ENCODE measurements around the gene ZGPAT. TPM values are rescaled to one million over a fixed set of nuclear protein-coding genes. Genes with fewer than 3 reads are reported as not detected.

The ZGPAT gene
- total RNA-seq, 1 donor, result 18.8 TPM

- no peak for TF ChIP-seq CTCF (IDR thresholded peaks at IDR 0.05; ENCODE audit: extremely low read depth, low read depth, low read length)
- H3K79me2 ChIP-seq (ENCODE audit: insufficient read depth, low read length), result peaks cover 4% of the 10 kb centered on the region
- peak overlapping the region; percentile 77 for H3K4me3 ChIP-seq (ENCODE audit: insufficient read depth, low read length)
- H3K9me3 ChIP-seq (ENCODE audit: low read depth, low read length), result no peaks in the 10 kb centered on the region
- H3K27ac ChIP-seq (ENCODE audit: low read depth, low read length), result no peak overlapping the region
- H4K20me1 ChIP-seq (ENCODE audit: insufficient read depth, low read length), result peaks cover 9% of the 10 kb centered on the region
- H3K27me3 ChIP-seq (ENCODE audit: insufficient read depth, low read length), result no peaks in the 10 kb centered on the region
- DNase-seq (ENCODE audit: insufficient read length, low spot score, missing footprints), result no peak
- peaks cover 9% of the 10 kb centered on the region for H3K4me1 ChIP-seq (ENCODE audit: insufficient read depth, low read length)
- H2AFZ ChIP-seq (ENCODE audit: low read length), result no peak overlapping the region
- peaks cover 22% of the 10 kb centered on the region for H3K36me3 ChIP-seq (ENCODE audit: insufficient read depth, low read length)
- H3K4me2 ChIP-seq (ENCODE audit: insufficient read depth, low read length), result peak overlapping the region; percentile 89
Measured at GRCh38 chr20:63741354-63741675, 33.5 kb downstream of the ZGPAT start.

GRCh38 chr20:63741676-63742380 lies 34.0 kb downstream of the ZGPAT start:
- Histone ChIP-seq H3K79me2 (ENCODE audit: insufficient read depth, low read length) (peaks cover 4% of the 10 kb centered on the region), H2AFZ (ENCODE audit: low read length) (no peak overlapping the region), H3K27ac (ENCODE audit: low read depth, low read length) (no peak overlapping the region), H4K20me1 (ENCODE audit: insufficient read depth, low read length) (peaks cover 8% of the 10 kb centered on the region), H3K36me3 (ENCODE audit: insufficient read depth, low read length) (peaks cover 22% of the 10 kb centered on the region), H3K4me3 (ENCODE audit: insufficient read depth, low read length) (peak overlapping the region; percentile 77), H3K9me3 (ENCODE audit: low read depth, low read length) (no peaks in the 10 kb centered on the region), H3K4me1 (ENCODE audit: insufficient read depth, low read length) (peaks cover 9% of the 10 kb centered on the region), H3K27me3 (ENCODE audit: insufficient read depth, low read length) (no peaks in the 10 kb centered on the region), H3K4me2 (ENCODE audit: insufficient read depth, low read length) (peak overlapping the region; percentile 89)
- DNase-seq (ENCODE audit: insufficient read length, low spot score, missing footprints), result peak; percentile 81
- no peak for TF ChIP-seq CTCF (IDR thresholded peaks at IDR 0.05; ENCODE audit: extremely low read depth, low read depth, low read length)

- Histone ChIP-seq H4K20me1 (ENCODE audit: insufficient read depth, low read length) (peaks cover 8% of the 10 kb centered on the region), H3K79me2 (ENCODE audit: insufficient read depth, low read length) (peaks cover 4% of the 10 kb centered on the region), H3K36me3 (ENCODE audit: insufficient read depth, low read length) (peaks cover 22% of the 10 kb centered on the region), H3K4me3 (ENCODE audit: insufficient read depth, low read length) (no peak overlapping the region), H3K4me1 (ENCODE audit: insufficient read depth, low read length) (peaks cover 9% of the 10 kb centered on the region), H3K27me3 (ENCODE audit: insufficient read depth, low read length) (no peaks in the 10 kb centered on the region), H2AFZ (ENCODE audit: low read length) (no peak overlapping the region), H3K4me2 (ENCODE audit: insufficient read depth, low read length) (no peak overlapping the region), H3K27ac (ENCODE audit: low read depth, low read length) (no peak overlapping the region), H3K9me3 (ENCODE audit: low read depth, low read length) (no peaks in the 10 kb centered on the region)
- DNase-seq (ENCODE audit: insufficient read length, low spot score, missing footprints), result peak; percentile 88
- TF ChIP-seq CTCF (IDR thresholded peaks at IDR 0.05; ENCODE audit: extremely low read depth, low read depth, low read length), result no peak
Measured at GRCh38 chr20:63742381-63743024, 34.7 kb downstream of the ZGPAT start.

GRCh38 chr20:63743210-63743970 lies 35.6 kb downstream of the ZGPAT start:
- Histone ChIP-seq H3K4me3 (ENCODE audit: insufficient read depth, low read length) (no peak overlapping the region), H3K36me3 (ENCODE audit: insufficient read depth, low read length) (peaks cover 22% of the 10 kb centered on the region), H3K27ac (ENCODE audit: low read depth, low read length) (no peak overlapping the region), H3K79me2 (ENCODE audit: insufficient read depth, low read length) (peaks cover 4% of the 10 kb centered on the region), H3K4me1 (ENCODE audit: insufficient read depth, low read length) (peaks cover 9% of the 10 kb centered on the region), H2AFZ (ENCODE audit: low read length) (no peak overlapping the region), H3K4me2 (ENCODE audit: insufficient read depth, low read length) (no peak overlapping the region), H3K27me3 (ENCODE audit: insufficient read depth, low read length) (no peaks in the 10 kb centered on the region), H3K9me3 (ENCODE audit: low read depth, low read length) (no peaks in the 10 kb centered on the region), H4K20me1 (ENCODE audit: insufficient read depth, low read length) (peaks cover 8% of the 10 kb centered on the region)
- peak; percentile 74 for DNase-seq (ENCODE audit: insufficient read length, low spot score, missing footprints)
- TF ChIP-seq CTCF (IDR thresholded peaks at IDR 0.05; ENCODE audit: extremely low read depth, low read depth, low read length), result no peak

Measured in osteoblast (primary cell).